Gastrocnemius medialis (tissue), 4 donors: Measurements from ENCODE around the gene SMARCB1. TPM values are rescaled to one million over a fixed set of nuclear protein-coding genes. Genes with fewer than 3 reads are reported as not detected.

Experiments
- ATAC-seq, 2 donors: fragments of 150-250 bp; one replicate each; pipeline ENCODE4 v1.9.1; 2016
- DNase-seq, 2 donors: peaks; one replicate each; pipeline ENCODE4 v3.0.0-alpha.2; 2019
- H3K27ac ChIP-seq, 4 donors: fragments of 200-600 bp; sonication (generic); 1 replicate in 1 of 4; 2 replicates in 3 of 4; pipeline ENCODE4 v1.5.1; 2016 to 2018; ENCODE audit warnings: mild to moderate bottlenecking in 2 of 4, moderate library complexity in 1 of 4
- H3K27me3 ChIP-seq, 3 donors: fragments of 200-600 bp; sonication (generic) in 2 of 3; 1 replicate in 1 of 3; 2 replicates in 2 of 3; pipeline versions ENCODE4 v1.5.1 to v1.6.0; 2016 to 2019; ENCODE audit warnings: mild to moderate bottlenecking in 1 of 3, moderate library complexity in 1 of 3
- H3K36me3 ChIP-seq, 2 donors: fragments of 200-600 bp; sonication (generic) in 1 of 2; one replicate each; pipeline ENCODE4 v1.5.1; 2017 to 2018
- H3K4me1 ChIP-seq, 2 donors: fragments of 200-600 bp; sonication (generic) in 1 of 2; one replicate each; pipeline ENCODE4 v1.5.1; 2016 to 2017; ENCODE audit warnings: mild to moderate bottlenecking in 2 of 2
- H3K4me3 ChIP-seq, 4 donors: fragments of 200-600 bp; sonication (generic) in 3 of 4; 1 replicate in 1 of 4; 2 replicates in 3 of 4; pipeline ENCODE4 v1.5.1; 2016 to 2019; ENCODE audit warnings: mild to moderate bottlenecking in 2 of 4
- H3K9me3 ChIP-seq, 3 donors: fragments of 200-600 bp; sonication (generic) in 2 of 3; 1 replicate in 1 of 3; 2 replicates in 2 of 3; pipeline ENCODE4 v1.5.1; 2016 to 2019
- POLR2A ChIP-seq, 2 donors: fragments of 450-650 bp; IDR thresholded peaks; one replicate each; pipeline ENCODE4 v1.6.1; 2017; ENCODE audit warnings: antibody characterized with exemption in 2 of 2, mild to moderate bottlenecking in 2 of 2, moderate library complexity in 2 of 2
- in situ Hi-C, 4 donors: fragments of 200-750 bp; cut with MboI; loops; one replicate each; pipeline versions ENCODE4 v1.15.0 to v1.8.0; 2017; ENCODE audit warnings: low sequenced_read_pairs in 4 of 4
- intact Hi-C: fragments of 100-400 bp; cut with DNase I; formaldehyde crosslinking; loops from one replicate; pipeline ENCODE4 v1.15.1; 2023; ENCODE audit warnings: low total_unique reads
- total RNA-seq, 4 donors: library from RNA; depleted of rRNA; stranded (reverse); fragments of >200 nt; gene quantifications; one replicate each; pipeline versions ENCODE4 v1.1.0 to v1.2.3, GENCODE V29; 2016
- TF ChIP-seq, protein P1 (sequence below), 5 experiments: fragments of 450-650 bp in 3 of 5; fragments of 200-600 bp in 2 of 5; sonication (generic) in 2 of 5; IDR thresholded peaks in 4 of 5; conservative IDR thresholded peaks in 1 of 5; 1 replicate in 4 of 5; 2 replicates in 1 of 5; pipeline ENCODE4 v1.5.1; 2016 to 2019; ENCODE audit warnings: antibody characterized with exemption in 5 of 5, mild to moderate bottlenecking in 3 of 5, moderate library complexity in 3 of 5

The SMARCB1 gene
- total RNA-seq, 4 donors from 2014 or later: 37.8 to 65.6 (median 55.2) TPM

DNA sequence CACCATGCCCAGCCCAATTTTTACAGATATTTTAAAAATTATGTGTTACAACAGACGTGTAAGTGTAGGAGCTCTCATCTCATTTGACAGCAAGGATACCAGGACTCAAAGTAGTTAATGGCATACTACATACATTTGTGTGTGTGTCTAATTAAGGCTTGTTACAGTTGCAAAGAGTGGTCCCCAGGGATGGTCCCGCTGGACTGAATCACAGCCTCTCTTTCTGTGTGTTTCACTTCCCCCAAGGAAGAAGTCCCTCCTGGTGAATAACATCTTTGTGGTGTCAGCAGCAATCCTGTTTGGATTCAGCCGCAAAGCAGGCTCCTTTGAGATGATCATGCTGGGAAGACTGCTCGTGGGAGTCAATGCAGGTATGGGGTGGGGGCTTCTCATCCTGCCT lies 88.1 kb downstream of the SMARCB1 start:
- Histone ChIP-seq H3K36me3 (peaks cover 0 to 20% of the 10 kb centered on the region in 2 donors), H3K9me3 (no peaks in the 10 kb centered on the region), H3K27me3 (no peaks in the 10 kb centered on the region), H3K4me3 (no peak overlapping the region), H3K27ac (no peak overlapping the region), H3K4me1 (peaks cover 7 to 10% of the 10 kb centered on the region in 2 donors)
- DNase-seq (no peak), ATAC-seq (no peak)
- TF ChIP-seq, protein P1, sequence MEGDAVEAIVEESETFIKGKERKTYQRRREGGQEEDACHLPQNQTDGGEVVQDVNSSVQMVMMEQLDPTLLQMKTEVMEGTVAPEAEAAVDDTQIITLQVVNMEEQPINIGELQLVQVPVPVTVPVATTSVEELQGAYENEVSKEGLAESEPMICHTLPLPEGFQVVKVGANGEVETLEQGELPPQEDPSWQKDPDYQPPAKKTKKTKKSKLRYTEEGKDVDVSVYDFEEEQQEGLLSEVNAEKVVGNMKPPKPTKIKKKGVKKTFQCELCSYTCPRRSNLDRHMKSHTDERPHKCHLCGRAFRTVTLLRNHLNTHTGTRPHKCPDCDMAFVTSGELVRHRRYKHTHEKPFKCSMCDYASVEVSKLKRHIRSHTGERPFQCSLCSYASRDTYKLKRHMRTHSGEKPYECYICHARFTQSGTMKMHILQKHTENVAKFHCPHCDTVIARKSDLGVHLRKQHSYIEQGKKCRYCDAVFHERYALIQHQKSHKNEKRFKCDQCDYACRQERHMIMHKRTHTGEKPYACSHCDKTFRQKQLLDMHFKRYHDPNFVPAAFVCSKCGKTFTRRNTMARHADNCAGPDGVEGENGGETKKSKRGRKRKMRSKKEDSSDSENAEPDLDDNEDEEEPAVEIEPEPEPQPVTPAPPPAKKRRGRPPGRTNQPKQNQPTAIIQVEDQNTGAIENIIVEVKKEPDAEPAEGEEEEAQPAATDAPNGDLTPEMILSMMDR (IDR thresholded peaks at IDR 0.05 in 4 of 5, conservative IDR thresholded peaks at IDR 0.05 in 1 of 5): no peak
- no peak for TF ChIP-seq POLR2A (IDR thresholded peaks at IDR 0.05)
- intact Hi-C loops: no loop called here
- in situ Hi-C loops: loop anchor here in 2 of 4 donors (25.0 kb wide), 1 partner anchor 338 kb away; no protein-coding TSS in a partner anchor

DNA sequence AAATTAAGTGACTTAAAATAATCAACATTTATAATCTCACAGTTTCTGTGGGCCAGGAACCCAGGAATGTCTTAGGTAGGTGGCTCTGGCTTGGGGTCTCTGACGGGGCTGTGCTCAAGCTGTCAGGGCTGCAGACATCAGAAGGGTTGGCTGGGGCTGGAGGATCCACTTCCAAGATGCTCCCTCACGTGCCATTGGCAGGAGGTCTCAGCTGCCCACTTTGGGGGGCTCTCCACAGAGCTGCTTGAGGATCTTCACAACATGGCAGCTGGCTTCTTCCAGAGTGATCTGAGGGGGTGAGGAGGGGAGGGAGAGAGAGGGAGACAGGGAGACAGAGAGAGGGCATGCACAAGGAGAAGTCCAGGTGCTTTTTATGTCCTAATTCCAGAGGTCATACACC lies 89.0 kb downstream of the SMARCB1 start:
- ATAC-seq (no peak), DNase-seq (no peak)
- Histone ChIP-seq H3K4me1 (peaks cover 7 to 10% of the 10 kb centered on the region in 2 donors), H3K4me3 (no peak overlapping the region), H3K36me3 (peaks cover 0 to 13% of the 10 kb centered on the region in 2 donors), H3K9me3 (no peaks in the 10 kb centered on the region), H3K27me3 (no peaks in the 10 kb centered on the region), H3K27ac (no peak overlapping the region)
- no peak for TF ChIP-seq POLR2A (IDR thresholded peaks at IDR 0.05)
- TF ChIP-seq, protein P1 (IDR thresholded peaks at IDR 0.05 in 4 of 5, conservative IDR thresholded peaks at IDR 0.05 in 1 of 5): no peak
- in situ Hi-C loops (no loop called here), intact Hi-C loops (no loop called here)

DNA sequence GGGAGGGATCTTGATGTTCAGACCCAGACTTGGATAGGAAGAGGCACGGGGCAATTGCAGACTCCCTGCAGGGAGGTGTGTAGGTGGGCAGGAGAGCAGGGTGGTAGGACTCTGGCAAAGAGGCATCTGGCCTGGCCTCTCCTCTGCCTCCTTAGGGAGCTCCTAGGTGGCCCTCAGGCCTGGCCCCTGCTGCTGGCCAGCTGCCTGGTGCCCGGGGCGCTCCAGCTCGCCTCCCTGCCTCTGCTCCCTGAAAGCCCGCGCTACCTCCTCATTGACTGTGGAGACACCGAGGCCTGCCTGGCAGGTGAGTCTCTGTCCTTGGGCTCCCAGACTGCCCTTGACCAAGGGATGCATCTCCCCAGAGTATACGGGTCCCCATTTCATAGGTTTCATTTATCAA lies 90.8 kb downstream of the SMARCB1 start:
- H3K27ac ChIP-seq: peak overlapping the region in 2 of 4 donors; percentile 34 to 75
- TF ChIP-seq, protein P1 (IDR thresholded peaks at IDR 0.05 in 4 of 5, conservative IDR thresholded peaks at IDR 0.05 in 1 of 5): no peak
- TF ChIP-seq POLR2A (IDR thresholded peaks at IDR 0.05): no peak
- H3K4me1 ChIP-seq: peaks cover 7 to 10% of the 10 kb centered on the region in 2 donors
- in situ Hi-C loops (no loop called here), intact Hi-C loops (no loop called here)
- no peaks in the 10 kb centered on the region for H3K9me3 ChIP-seq
- ATAC-seq: no peak
- H3K4me3 ChIP-seq: no peak overlapping the region
- peaks cover 0 to 13% of the 10 kb centered on the region in 2 donors for H3K36me3 ChIP-seq
- no peaks in the 10 kb centered on the region for H3K27me3 ChIP-seq
- no peak for DNase-seq

DNA sequence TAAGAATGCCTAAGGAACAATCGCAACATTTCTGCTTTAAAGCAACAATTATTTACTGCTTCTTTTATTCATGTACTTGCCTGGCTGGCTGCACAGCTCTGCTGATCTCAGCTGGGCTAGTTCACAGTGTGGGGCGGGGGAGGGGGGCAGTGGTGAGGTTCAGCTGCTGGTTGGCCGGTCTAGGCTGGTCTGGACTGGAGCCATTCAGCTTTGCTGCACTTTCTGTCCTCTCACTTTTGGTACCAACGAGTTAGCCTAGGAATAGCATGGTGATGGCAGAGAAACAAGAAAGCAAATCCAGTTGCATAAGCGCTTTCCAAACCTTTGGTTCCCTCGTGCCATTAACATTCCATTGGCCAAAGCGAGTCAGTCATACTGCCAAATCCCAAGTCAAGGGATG lies 91.5 kb downstream of the SMARCB1 start:
- in situ Hi-C loops: no loop called here
- TF ChIP-seq POLR2A (IDR thresholded peaks at IDR 0.05): no peak
- TF ChIP-seq, protein P1 (IDR thresholded peaks at IDR 0.05 in 4 of 5, conservative IDR thresholded peaks at IDR 0.05 in 1 of 5): no peak

DNA sequence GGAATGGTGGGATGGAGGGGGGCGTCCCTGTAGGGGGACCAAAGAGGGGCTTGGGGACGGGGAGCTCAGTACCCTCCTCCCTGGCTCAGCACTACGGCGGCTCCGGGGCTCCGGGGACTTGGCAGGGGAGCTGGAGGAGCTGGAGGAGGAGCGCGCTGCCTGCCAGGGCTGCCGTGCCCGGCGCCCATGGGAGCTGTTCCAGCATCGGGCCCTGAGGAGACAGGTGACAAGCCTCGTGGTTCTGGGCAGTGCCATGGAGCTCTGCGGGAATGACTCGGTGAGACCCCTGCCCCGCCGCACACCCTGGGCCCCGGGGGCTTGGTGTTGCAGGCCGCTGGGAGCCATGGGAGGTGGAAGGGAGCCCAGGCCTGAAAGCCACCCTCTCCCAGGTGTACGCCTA lies 95.6 kb downstream of the SMARCB1 start:
- ATAC-seq: no peak
- no peak overlapping the region for H3K4me3 ChIP-seq
- intact Hi-C loops (no loop called here), in situ Hi-C loops (no loop called here)
- no peaks in the 10 kb centered on the region for H3K36me3 ChIP-seq
- H3K27me3 ChIP-seq: no peaks in the 10 kb centered on the region
- no peak overlapping the region for H3K27ac ChIP-seq
- TF ChIP-seq, protein P1 (IDR thresholded peaks at IDR 0.05 in 4 of 5, conservative IDR thresholded peaks at IDR 0.05 in 1 of 5): no peak
- TF ChIP-seq POLR2A (IDR thresholded peaks at IDR 0.05): no peak
- no peak for DNase-seq
- no peaks in the 10 kb centered on the region for H3K9me3 ChIP-seq
- peaks cover 7 to 8% of the 10 kb centered on the region in 2 donors for H3K4me1 ChIP-seq

More for the DNA sequence above, 91.5 kb downstream of the SMARCB1 start:
- intact Hi-C loops: no loop called here
- no peaks in the 10 kb centered on the region for H3K9me3 ChIP-seq
- peak overlapping the region in 3 of 4 donors; percentile 34 to 75 (median 37) for H3K27ac ChIP-seq
- DNase-seq: peak; percentile 50 to 67
- H3K36me3 ChIP-seq: peaks cover 0 to 13% of the 10 kb centered on the region in 2 donors
- no peak overlapping the region for H3K4me3 ChIP-seq
- H3K4me1 ChIP-seq: peaks cover 7 to 10% of the 10 kb centered on the region in 2 donors
- peak; percentile 87 for ATAC-seq
- H3K27me3 ChIP-seq: no peaks in the 10 kb centered on the region
